Activated CD8-positive, alpha-beta memory T cell treated with anti-CD3 and anti-CD28 coated beads, Interleukin-2, amount 50 U/mL, for 48 hours (primary cell): Measurements from ENCODE around the gene TAF1C.

Experiments
- DNase-seq: peaks from one replicate; pipeline ENCODE4 v3.0.0-alpha.2; 2020

The TAF1C gene

GRCh38 chr16:84182104-84182503 is 4.8 kb downstream of the TAF1C start:
- DNase-seq, result no peak

GRCh38 chr16:84181144-84181915 is 5.5 kb downstream of the TAF1C start:
- no peak for DNase-seq

GRCh38 chr16:84180519-84181140 is 6.2 kb downstream of the TAF1C start:
- no peak for DNase-seq

GRCh38 chr16:84179612-84180320 is 7.1 kb downstream of the TAF1C start:
- DNase-seq, result no peak

- DNase-seq, result no peak
Observed at GRCh38 chr16:84178892-84179611, 7.8 kb downstream of the TAF1C start.

DNA sequence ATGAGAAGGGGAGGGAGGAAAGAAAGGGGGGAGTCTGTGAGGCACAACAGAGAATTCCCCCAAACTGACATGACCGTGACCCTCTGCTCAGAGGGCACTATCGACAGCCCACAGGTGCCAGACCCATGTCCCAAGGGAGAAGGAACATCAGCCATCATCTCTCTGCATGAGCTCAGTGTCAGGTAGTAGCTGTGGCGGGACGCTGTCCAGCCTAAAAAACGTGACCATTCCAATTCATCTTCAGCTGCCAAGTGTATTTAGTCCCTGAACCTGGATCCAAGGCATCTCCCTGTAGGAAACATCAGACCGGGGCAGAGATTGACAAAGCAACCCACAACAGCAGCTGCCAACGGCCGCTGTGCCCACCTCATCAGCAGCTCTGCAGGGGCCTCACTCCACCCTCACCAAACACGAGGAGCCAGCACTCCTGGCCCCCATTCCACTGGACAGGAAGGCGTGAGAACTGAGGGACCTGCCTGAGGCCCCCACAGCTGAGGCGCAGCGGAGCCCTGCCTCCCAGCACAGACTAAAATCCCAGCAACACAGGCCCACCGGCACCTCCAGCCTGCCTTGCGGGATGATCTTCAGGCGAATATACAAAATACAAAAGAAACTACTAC is 8.6 kb downstream of the TAF1C start:
- DNase-seq, result no peak

- no peak for DNase-seq
Observed at GRCh38 chr16:84177741-84178073, 9.2 kb downstream of the TAF1C start.

DNA sequence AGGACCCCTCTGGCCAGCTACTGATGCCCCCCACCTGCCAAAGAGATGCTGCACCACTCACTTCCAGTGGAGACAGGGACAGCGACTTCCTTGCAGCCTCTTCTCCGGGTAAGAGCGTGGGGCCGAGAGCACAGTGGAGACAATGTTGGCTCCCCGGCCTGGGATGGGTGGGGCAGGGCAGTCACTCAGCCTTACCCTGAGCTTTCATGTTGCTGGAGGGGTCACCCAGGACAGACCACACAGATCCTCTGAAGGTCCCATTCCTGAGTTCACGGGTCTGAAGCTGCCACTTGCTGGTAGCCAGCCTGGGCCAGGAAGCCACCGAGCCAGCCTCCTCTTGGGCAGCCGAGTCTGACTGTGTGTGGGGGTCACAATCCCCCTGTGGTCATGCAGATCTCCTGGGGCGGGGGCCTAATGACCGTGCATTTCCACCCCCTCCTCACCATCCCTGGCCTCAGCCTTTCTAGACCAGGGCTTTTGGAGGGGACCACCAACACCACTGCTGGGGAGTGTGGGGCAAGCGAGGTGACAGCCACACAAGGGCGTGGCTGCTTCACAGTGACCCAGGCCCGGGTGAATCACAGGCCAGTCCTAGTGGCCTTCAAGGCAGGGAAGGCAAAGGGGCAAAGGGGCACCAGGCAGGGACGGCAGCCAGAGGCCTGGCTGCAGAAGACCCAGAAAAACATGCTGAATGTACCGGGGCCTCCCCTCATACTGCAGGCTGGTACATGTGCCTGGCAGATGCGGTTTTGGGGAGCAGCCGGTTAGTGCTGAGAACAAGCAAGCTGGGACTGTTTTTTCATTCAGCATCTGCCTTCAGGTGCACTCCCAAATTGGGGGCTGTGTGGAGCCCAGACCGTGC is 10.4 kb downstream of the TAF1C start:
- DNase-seq, result no peak

DNA sequence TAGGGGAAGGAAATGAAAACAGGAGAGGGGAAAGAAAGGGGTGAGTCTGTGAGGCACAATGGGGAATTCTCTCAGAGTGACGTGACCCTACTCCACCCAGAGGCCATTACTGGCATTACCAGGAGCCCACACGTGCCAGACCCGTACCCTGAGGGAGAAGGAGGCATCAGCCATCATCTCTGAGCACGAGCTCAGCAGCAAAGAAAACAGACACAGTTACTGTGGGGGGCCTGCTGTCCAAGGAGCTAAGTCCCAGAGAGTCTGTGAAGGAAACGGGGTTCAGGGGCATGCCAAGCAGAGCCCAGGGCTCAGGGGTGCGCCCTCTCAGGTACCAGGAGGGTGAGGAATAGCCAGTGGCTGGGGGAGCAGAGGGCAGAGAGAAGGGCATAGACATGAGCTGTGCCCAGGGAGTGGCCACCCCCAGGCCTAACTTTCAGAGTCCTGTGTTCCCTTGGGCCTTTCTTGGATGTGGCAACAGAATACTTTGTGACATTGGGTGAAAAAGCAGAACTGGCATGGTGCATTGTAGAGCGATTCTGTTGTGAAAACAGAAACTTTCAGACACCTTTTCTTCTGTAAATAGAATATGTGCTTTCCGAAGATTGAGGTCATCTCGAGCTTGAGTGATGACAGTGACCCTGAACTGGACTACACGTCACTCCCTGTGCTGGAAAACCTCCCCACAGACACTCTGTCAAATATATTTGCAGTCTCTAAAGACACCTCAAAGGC is 11.3 kb downstream of the TAF1C start:
- DNase-seq, result peak; percentile 79

DNA sequence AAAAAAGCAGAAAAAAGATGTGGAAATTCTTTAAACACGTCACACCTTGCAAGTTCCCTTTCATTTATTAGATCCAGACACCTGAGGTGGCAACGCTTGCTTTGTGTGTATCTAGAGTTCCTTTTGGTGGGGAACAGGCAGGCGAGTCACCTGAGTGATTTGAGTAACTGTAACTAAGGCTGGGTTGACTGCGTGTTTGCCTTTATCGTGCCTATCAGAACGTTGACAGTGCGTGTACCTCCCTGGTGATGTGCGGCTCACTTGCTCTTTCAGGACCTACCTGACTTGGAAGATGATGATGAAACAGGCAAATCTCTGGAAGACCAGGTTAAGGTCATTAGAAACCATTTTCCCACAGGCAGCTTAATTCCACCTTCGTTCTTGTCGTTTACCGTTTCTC is 12.5 kb downstream of the TAF1C start:
- no peak for DNase-seq

GRCh38 chr16:84169765-84170310 is 17.0 kb downstream of the TAF1C start:
- DNase-seq, result no peak

DNA sequence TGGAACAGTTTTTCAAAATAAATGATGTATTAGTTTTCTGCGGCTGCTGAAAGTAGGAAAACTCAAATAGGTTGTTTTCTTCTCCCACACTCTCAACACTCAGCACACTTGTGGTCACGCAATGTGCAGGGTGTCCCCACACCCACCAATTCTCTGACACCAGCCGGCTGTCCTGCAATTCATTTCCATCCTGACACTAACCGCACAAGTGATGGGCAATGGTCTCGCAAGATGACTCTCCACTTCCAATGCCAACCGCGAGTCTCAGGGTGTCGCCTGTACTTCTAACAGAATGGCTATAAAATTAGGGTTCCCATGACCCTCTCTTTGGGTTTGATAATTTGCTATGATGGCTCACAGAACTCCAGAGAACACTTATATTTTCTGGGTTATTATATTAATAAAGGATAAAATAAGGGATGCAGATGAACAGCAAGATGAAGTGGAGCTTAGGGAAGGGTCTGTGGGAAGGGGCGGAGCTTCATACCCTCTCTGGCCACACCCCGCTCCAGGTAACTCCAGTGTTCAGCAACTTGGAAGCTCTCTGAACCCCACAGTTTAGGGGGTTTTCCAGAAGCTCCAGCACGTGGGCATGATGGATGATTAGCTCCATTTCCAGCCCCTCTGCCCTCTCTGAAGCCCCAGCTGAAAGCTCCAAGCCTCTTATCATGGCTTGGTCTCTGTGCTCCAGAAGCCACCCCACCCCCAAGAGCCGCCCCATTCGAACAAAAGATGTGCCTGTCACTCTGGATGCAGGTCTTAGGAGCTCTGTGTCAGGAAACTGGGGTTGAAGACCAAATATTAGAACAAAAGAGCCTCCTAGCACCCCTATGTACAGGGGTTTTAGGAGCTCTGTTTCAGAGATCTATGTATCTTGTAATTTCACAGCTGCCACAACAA is 19.8 kb downstream of the TAF1C start:
- DNase-seq, result no peak

- no peak for DNase-seq
Observed at GRCh38 chr16:84165746-84166145, 21.1 kb downstream of the TAF1C start.

DNA sequence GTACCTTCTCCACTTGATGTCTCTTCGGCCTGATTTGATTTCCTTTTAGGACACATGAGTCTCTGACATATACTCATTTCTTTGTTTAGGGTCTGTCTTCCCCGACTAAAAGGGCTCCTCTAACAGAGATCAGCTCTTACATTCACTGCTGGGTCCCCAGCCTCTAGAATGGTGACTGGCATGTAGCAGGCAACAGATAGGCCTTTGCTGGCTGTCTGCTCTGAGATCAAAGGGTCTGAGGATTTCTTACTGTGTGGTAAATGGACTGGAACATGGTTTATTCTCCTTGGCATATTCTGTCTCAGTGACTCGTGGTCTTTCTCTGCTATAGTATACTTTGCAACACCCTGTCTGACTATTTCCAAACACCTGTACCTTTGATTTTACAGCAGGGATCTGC is 25.1 kb downstream of the TAF1C start:
- DNase-seq, result no peak

DNA sequence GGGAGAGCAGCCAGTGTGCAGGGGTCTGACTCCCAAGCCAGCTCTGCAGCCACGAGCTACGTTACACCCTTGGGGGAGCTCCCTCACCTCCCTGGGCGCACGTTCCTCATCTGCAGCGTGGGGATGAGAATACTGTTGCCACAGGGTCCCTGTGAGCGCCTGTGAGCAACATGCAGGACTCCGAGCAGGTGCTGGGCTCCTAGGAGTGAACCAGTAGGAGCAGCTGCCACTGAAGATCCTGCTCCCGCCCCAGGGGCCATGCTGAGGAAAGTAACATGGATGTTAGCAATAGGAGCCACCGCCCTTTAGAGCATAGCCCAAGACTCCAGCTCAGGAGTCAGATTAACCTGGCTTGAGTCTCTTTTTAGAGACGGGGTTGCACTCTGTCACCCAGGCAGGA is 25.8 kb downstream of the TAF1C start:
- no peak for DNase-seq

DNA sequence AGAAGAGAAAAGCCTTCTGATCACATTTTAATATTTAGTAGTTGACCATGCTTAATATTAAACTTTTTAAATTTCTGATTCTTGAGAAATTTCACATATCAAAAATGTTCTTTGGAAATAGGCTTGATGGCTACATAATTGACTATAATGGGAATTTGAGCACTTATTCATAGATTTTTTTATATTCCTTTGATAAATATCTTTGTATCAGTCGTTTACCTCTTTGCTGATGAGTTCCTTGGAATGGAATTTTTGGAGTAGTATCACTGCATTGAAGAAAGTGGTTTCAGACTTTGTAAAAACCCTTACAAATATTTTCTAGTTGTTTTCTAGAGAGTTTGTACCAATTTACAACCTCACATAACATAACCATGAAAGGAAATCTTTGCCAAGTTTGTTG is 27.1 kb downstream of the TAF1C start:
- no peak for DNase-seq

DNA sequence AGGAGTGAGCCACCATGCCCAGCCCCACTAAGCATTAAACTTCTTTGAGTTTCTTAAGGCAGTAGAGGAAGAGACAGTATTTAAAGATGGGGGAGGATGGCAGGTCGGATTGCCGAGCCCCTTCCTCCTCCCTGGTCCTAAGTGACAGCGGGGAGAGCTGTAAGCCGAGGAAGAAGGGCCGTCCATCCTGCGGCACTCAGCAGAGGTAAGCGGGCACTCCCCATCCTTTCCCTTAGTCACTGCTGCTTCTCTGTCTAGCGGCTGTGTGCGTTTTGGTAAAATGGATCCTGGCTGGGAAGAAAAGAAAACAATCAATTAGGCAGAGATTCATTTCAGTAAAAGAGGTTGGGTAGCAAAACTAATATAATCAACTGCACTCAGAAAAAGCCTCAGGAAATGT is 27.9 kb downstream of the TAF1C start:
- no peak for DNase-seq

GRCh38 chr16:84156342-84156784 is 30.5 kb downstream of the TAF1C start:
- no peak for DNase-seq

DNA sequence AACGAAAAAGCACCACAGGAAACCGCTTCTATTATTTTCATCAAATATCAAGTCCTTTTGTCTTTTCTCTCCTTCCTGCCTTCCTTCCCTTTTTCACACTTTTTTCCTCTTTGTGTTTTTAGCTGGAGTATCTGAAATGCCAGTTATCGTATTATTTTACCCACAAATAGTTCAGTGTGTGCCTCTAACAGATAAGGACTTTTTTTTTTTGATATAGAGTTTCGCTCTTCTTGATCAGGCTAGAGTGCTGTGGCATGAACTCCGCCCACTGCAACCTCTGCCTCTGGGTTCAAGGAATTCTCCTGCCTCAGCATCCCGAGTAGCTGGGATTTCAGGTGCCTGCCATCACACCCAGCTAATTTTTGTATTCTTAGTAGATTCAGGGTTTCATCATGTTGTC is 31.1 kb downstream of the TAF1C start:
- DNase-seq, result no peak

- DNase-seq, result no peak
Observed at GRCh38 chr16:84155226-84155625, 31.6 kb downstream of the TAF1C start.
